Measurements from ENCODE around the gene TNFAIP8. TPM values are rescaled to one million over a fixed set of nuclear protein-coding genes. Genes with fewer than 3 reads are reported as not detected.

Gene TNFAIP8
- total and polyA plus RNA-seq, 9 of the 15 experiments (the other 6 are each of a cell fraction or from before 2014, with no cell fraction given) = 29.9 to 52.2 (median 44.8) TPM

GRCh38 chr5:119330367-119331183 is 25.2 kb upstream of the TNFAIP8 start (continued):
- TF ChIP-seq, protein P1, sequence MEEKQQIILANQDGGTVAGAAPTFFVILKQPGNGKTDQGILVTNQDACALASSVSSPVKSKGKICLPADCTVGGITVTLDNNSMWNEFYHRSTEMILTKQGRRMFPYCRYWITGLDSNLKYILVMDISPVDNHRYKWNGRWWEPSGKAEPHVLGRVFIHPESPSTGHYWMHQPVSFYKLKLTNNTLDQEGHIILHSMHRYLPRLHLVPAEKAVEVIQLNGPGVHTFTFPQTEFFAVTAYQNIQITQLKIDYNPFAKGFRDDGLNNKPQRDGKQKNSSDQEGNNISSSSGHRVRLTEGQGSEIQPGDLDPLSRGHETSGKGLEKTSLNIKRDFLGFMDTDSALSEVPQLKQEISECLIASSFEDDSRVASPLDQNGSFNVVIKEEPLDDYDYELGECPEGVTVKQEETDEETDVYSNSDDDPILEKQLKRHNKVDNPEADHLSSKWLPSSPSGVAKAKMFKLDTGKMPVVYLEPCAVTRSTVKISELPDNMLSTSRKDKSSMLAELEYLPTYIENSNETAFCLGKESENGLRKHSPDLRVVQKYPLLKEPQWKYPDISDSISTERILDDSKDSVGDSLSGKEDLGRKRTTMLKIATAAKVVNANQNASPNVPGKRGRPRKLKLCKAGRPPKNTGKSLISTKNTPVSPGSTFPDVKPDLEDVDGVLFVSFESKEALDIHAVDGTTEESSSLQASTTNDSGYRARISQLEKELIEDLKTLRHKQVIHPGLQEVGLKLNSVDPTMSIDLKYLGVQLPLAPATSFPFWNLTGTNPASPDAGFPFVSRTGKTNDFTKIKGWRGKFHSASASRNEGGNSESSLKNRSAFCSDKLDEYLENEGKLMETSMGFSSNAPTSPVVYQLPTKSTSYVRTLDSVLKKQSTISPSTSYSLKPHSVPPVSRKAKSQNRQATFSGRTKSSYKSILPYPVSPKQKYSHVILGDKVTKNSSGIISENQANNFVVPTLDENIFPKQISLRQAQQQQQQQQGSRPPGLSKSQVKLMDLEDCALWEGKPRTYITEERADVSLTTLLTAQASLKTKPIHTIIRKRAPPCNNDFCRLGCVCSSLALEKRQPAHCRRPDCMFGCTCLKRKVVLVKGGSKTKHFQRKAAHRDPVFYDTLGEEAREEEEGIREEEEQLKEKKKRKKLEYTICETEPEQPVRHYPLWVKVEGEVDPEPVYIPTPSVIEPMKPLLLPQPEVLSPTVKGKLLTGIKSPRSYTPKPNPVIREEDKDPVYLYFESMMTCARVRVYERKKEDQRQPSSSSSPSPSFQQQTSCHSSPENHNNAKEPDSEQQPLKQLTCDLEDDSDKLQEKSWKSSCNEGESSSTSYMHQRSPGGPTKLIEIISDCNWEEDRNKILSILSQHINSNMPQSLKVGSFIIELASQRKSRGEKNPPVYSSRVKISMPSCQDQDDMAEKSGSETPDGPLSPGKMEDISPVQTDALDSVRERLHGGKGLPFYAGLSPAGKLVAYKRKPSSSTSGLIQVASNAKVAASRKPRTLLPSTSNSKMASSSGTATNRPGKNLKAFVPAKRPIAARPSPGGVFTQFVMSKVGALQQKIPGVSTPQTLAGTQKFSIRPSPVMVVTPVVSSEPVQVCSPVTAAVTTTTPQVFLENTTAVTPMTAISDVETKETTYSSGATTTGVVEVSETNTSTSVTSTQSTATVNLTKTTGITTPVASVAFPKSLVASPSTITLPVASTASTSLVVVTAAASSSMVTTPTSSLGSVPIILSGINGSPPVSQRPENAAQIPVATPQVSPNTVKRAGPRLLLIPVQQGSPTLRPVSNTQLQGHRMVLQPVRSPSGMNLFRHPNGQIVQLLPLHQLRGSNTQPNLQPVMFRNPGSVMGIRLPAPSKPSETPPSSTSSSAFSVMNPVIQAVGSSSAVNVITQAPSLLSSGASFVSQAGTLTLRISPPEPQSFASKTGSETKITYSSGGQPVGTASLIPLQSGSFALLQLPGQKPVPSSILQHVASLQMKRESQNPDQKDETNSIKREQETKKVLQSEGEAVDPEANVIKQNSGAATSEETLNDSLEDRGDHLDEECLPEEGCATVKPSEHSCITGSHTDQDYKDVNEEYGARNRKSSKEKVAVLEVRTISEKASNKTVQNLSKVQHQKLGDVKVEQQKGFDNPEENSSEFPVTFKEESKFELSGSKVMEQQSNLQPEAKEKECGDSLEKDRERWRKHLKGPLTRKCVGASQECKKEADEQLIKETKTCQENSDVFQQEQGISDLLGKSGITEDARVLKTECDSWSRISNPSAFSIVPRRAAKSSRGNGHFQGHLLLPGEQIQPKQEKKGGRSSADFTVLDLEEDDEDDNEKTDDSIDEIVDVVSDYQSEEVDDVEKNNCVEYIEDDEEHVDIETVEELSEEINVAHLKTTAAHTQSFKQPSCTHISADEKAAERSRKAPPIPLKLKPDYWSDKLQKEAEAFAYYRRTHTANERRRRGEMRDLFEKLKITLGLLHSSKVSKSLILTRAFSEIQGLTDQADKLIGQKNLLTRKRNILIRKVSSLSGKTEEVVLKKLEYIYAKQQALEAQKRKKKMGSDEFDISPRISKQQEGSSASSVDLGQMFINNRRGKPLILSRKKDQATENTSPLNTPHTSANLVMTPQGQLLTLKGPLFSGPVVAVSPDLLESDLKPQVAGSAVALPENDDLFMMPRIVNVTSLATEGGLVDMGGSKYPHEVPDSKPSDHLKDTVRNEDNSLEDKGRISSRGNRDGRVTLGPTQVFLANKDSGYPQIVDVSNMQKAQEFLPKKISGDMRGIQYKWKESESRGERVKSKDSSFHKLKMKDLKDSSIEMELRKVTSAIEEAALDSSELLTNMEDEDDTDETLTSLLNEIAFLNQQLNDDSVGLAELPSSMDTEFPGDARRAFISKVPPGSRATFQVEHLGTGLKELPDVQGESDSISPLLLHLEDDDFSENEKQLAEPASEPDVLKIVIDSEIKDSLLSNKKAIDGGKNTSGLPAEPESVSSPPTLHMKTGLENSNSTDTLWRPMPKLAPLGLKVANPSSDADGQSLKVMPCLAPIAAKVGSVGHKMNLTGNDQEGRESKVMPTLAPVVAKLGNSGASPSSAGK (IDR thresholded peaks at IDR 0.05) = peak; percentile 57; the same call in 1 of the 2 replicates
- TF ChIP-seq SMAD2 (IDR thresholded peaks at IDR 0.05; ENCODE audit: low read depth, low read length) = no peak
- no peak for TF ChIP-seq KLF13 (tag; IDR thresholded peaks at IDR 0.05; ENCODE audit: borderline replicate concordance, low read depth)
- TF ChIP-seq ZNF584 (CRISPR knock-in tag; IDR thresholded peaks at IDR 0.05; ENCODE audit: low read depth) = peak; percentile 96
- TF ChIP-seq EP300 (IDR thresholded peaks at IDR 0.05; ENCODE audit: low read length) = peak; percentile 95
- peak; percentile 49 for TF ChIP-seq TAF1 (IDR thresholded peaks at IDR 0.05; ENCODE audit: control insufficient read depth, extremely low read depth, insufficient read depth, low read length, severe bottlenecking)
- peak; percentile 75 for TF ChIP-seq HMGN3 (IDR thresholded peaks at IDR 0.05; ENCODE audit: borderline replicate concordance, extremely low read depth, insufficient read length, low read depth, low read length)
- TF ChIP-seq POU5F1 (IDR thresholded peaks at IDR 0.05; ENCODE audit: borderline replicate concordance, low read depth, low read length, partially characterized antibody) = peak; percentile 8
- TF ChIP-seq, protein P2, sequence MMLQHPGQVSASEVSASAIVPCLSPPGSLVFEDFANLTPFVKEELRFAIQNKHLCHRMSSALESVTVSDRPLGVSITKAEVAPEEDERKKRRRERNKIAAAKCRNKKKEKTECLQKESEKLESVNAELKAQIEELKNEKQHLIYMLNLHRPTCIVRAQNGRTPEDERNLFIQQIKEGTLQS (IDR thresholded peaks at IDR 0.05) = peak; percentile 87
- TF ChIP-seq, protein P2 (CRISPR knock-in tag; conservative IDR thresholded peaks at IDR 0.05) = peak; percentile 72
- TF ChIP-seq TOE1 (IDR thresholded peaks at IDR 0.05; ENCODE audit: borderline replicate concordance) = peak; percentile 65; the same call in 1 of the 2 replicates
- no peak for TF ChIP-seq TOE1 (CRISPR knock-in tag; IDR thresholded peaks at IDR 0.05; ENCODE audit: borderline replicate concordance, low read depth)
